Testis (tissue), 2 donors: ENCODE data around the gene RPS6KB2.

ENCODE experiments used
- POLR2A ChIP-seq: fragments of 450-650 bp; IDR thresholded peaks from one replicate; pipeline ENCODE4 v1.6.1; 2017; ENCODE audit warnings: antibody characterized with exemption, mild to moderate bottlenecking, moderate library complexity
- TF ChIP-seq, protein P1 (sequence below), 3 experiments: fragments of 450-650 bp in 2 of 3; fragments of 200-600 bp in 1 of 3; sonication (generic) in 1 of 3; IDR thresholded peaks; one replicate each; pipeline ENCODE4 v1.5.1; 2016 to 2019; ENCODE audit warnings: antibody characterized with exemption in 3 of 3, mild to moderate bottlenecking in 2 of 3, moderate library complexity in 1 of 3

GRCh38 chr11:67453816-67454732, 25.8 kb downstream of the RPS6KB2 start:
- TF ChIP-seq, protein P1, sequence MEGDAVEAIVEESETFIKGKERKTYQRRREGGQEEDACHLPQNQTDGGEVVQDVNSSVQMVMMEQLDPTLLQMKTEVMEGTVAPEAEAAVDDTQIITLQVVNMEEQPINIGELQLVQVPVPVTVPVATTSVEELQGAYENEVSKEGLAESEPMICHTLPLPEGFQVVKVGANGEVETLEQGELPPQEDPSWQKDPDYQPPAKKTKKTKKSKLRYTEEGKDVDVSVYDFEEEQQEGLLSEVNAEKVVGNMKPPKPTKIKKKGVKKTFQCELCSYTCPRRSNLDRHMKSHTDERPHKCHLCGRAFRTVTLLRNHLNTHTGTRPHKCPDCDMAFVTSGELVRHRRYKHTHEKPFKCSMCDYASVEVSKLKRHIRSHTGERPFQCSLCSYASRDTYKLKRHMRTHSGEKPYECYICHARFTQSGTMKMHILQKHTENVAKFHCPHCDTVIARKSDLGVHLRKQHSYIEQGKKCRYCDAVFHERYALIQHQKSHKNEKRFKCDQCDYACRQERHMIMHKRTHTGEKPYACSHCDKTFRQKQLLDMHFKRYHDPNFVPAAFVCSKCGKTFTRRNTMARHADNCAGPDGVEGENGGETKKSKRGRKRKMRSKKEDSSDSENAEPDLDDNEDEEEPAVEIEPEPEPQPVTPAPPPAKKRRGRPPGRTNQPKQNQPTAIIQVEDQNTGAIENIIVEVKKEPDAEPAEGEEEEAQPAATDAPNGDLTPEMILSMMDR (IDR thresholded peaks at IDR 0.05) = no peak
- TF ChIP-seq POLR2A = no peak
